Stimulated activated CD8-positive, alpha-beta memory T cell treated with anti-CD3 and anti-CD28 coated beads, Interleukin-7, amount 100 ng/mL, for 48 hours (primary cell): ENCODE data around the gene GCNT2.
"Not testable (repeated sequence)": the region's sequence is repeated elsewhere in the genome, so short reads cannot be mapped to it uniquely, and the experiment has no call there.

ENCODE experiments used
- DNase-seq, 2 donors: peaks; one replicate each; pipeline ENCODE4 v3.0.0-alpha.2; 2020; ENCODE audit warnings: low read depth in 1 of 2; ENCODE audit errors: extremely low read depth in 1 of 2

Gene GCNT2

GRCh38 chr6:10513544-10513943, 7.6 kb upstream of the GCNT2 start:
- DNase-seq = no peak

- no peak for DNase-seq
These were observed 6.9 kb upstream of the GCNT2 start for GRCh38 chr6:10514049-10514780.

- DNase-seq = no peak
These were observed 4.2 kb upstream of the GCNT2 start for GRCh38 chr6:10516953-10517352.

- DNase-seq = no peak
These were observed 2.4 kb upstream of the GCNT2 start for GRCh38 chr6:10518557-10519407.

- not testable (repeated sequence) for DNase-seq
These were observed 1.8 kb upstream of the GCNT2 start for GRCh38 chr6:10519408-10519697.

- no peak for DNase-seq
These were observed 683 bp upstream of the GCNT2 start for GRCh38 chr6:10520468-10520867.

GRCh38 chr6:10522929-10523573, 1.9 kb downstream of the GCNT2 start:
- no peak for DNase-seq

GRCh38 chr6:10526156-10526555, 5.0 kb downstream of the GCNT2 start:
- no peak for DNase-seq

- DNase-seq = no peak
These were observed 7.2 kb downstream of the GCNT2 start for GRCh38 chr6:10528158-10528981.

- DNase-seq = no peak
These were observed 8.2 kb downstream of the GCNT2 start for GRCh38 chr6:10529231-10529801.

GRCh38 chr6:10529828-10530374, 8.8 kb downstream of the GCNT2 start:
- not testable (repeated sequence) for DNase-seq

- DNase-seq = no peak
These were observed 10.4 kb downstream of the GCNT2 start for GRCh38 chr6:10531503-10531902.

GRCh38 chr6:10531942-10532341, 10.8 kb downstream of the GCNT2 start:
- DNase-seq = no peak

GRCh38 chr6:10532392-10532791, 11.2 kb downstream of the GCNT2 start:
- no peak for DNase-seq

GRCh38 chr6:10534419-10534762, 13.2 kb downstream of the GCNT2 start:
- DNase-seq = no peak

GRCh38 chr6:10535193-10535592, 14.0 kb downstream of the GCNT2 start:
- no peak for DNase-seq

GRCh38 chr6:10537726-10538125, 16.6 kb downstream of the GCNT2 start:
- DNase-seq = no peak

GRCh38 chr6:10540073-10540746, 19.1 kb downstream of the GCNT2 start:
- no peak for DNase-seq

GRCh38 chr6:10541591-10541990, 20.4 kb downstream of the GCNT2 start:
- DNase-seq = no peak

- no peak for DNase-seq
These were observed 21.1 kb downstream of the GCNT2 start for GRCh38 chr6:10542213-10542612.
